Nephron progenitor cell (in vitro differentiated cells): ENCODE measurements around the gene NEURL1.
A peak's percentile ranks its signal among the peaks of the same experiment; 100 is the strongest.

Experiments
- DNase-seq: peaks from one replicate; pipeline ENCODE4 v3.0.0; 2021
- H3K27ac Mint-ChIP-seq: 2 replicates; pipeline ENCODE4 v1.8.0; 2021; ENCODE audit warnings: mild to moderate bottlenecking, moderate library complexity, mixed read lengths
- H3K27me3 Mint-ChIP-seq: 2 replicates; pipeline ENCODE4 v1.8.0; 2021; ENCODE audit warnings: mild to moderate bottlenecking, low read depth, mixed read lengths; ENCODE audit not compliant: poor library complexity
- H3K36me3 Mint-ChIP-seq: 2 replicates; pipeline ENCODE4 v1.8.0; 2021; ENCODE audit warnings: low read depth, mixed read lengths
- H3K4me1 Mint-ChIP-seq: 2 replicates; pipeline ENCODE4 v1.8.0; 2021; ENCODE audit warnings: mixed read lengths
- H3K4me3 Mint-ChIP-seq: 2 replicates; pipeline ENCODE4 v1.8.0; 2021; ENCODE audit warnings: mild to moderate bottlenecking, moderate library complexity, mixed read lengths
- H3K9me3 Mint-ChIP-seq: 2 replicates; pipeline ENCODE4 v1.8.0; 2021; ENCODE audit warnings: mild to moderate bottlenecking, moderate library complexity, mixed read lengths
- TF ChIP-seq, protein P1 (sequence below): fragments of 200-600 bp; sonication (generic); IDR thresholded peaks from 2 replicates; pipeline ENCODE4 v1.5.0; 2021; ENCODE audit warnings: antibody characterized with exemption

The NEURL1 gene

GRCh38 chr10:103551619-103552602 is 58.4 kb downstream of the NEURL1 start:
- Mint-ChIP-seq H3K9me3 (no peaks in the 10 kb centered on the region), H3K4me1 (peaks cover 27% of the 10 kb centered on the region), H3K36me3 (no peaks in the 10 kb centered on the region), H3K27me3 (peaks cover 58% of the 10 kb centered on the region), H3K4me3 (no peak overlapping the region), H3K27ac (no peak overlapping the region)
- DNase-seq = no peak
- TF ChIP-seq, protein P1, sequence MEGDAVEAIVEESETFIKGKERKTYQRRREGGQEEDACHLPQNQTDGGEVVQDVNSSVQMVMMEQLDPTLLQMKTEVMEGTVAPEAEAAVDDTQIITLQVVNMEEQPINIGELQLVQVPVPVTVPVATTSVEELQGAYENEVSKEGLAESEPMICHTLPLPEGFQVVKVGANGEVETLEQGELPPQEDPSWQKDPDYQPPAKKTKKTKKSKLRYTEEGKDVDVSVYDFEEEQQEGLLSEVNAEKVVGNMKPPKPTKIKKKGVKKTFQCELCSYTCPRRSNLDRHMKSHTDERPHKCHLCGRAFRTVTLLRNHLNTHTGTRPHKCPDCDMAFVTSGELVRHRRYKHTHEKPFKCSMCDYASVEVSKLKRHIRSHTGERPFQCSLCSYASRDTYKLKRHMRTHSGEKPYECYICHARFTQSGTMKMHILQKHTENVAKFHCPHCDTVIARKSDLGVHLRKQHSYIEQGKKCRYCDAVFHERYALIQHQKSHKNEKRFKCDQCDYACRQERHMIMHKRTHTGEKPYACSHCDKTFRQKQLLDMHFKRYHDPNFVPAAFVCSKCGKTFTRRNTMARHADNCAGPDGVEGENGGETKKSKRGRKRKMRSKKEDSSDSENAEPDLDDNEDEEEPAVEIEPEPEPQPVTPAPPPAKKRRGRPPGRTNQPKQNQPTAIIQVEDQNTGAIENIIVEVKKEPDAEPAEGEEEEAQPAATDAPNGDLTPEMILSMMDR = no peak

GRCh38 chr10:103552856-103553742 is 59.6 kb downstream of the NEURL1 start:
- DNase-seq = no peak
- peaks cover 64% of the 10 kb centered on the region for H3K27me3 Mint-ChIP-seq
- H3K9me3 Mint-ChIP-seq = no peaks in the 10 kb centered on the region
- TF ChIP-seq, protein P1 = no peak
- H3K27ac Mint-ChIP-seq = no peak overlapping the region
- no peaks in the 10 kb centered on the region for H3K36me3 Mint-ChIP-seq
- no peak overlapping the region for H3K4me3 Mint-ChIP-seq
- peaks cover 19% of the 10 kb centered on the region for H3K4me1 Mint-ChIP-seq

GRCh38 chr10:103553743-103554487 is 60.4 kb downstream of the NEURL1 start:
- Mint-ChIP-seq H3K4me3 (peak overlapping the region; percentile 77), H3K9me3 (no peaks in the 10 kb centered on the region), H3K27me3 (peaks cover 73% of the 10 kb centered on the region), H3K27ac (no peak overlapping the region), H3K4me1 (peaks cover 23% of the 10 kb centered on the region), H3K36me3 (no peaks in the 10 kb centered on the region)
- TF ChIP-seq, protein P1 = no peak
- no peak for DNase-seq

GRCh38 chr10:103554488-103555324 is 61.2 kb downstream of the NEURL1 start:
- Mint-ChIP-seq H3K9me3 (no peaks in the 10 kb centered on the region), H3K4me3 (peak overlapping the region; percentile 77), H3K4me1 (peaks cover 23% of the 10 kb centered on the region), H3K36me3 (no peaks in the 10 kb centered on the region), H3K27me3 (peaks cover 75% of the 10 kb centered on the region), H3K27ac (no peak overlapping the region)
- TF ChIP-seq, protein P1 = no peak
- DNase-seq = peak; percentile 81

DNA sequence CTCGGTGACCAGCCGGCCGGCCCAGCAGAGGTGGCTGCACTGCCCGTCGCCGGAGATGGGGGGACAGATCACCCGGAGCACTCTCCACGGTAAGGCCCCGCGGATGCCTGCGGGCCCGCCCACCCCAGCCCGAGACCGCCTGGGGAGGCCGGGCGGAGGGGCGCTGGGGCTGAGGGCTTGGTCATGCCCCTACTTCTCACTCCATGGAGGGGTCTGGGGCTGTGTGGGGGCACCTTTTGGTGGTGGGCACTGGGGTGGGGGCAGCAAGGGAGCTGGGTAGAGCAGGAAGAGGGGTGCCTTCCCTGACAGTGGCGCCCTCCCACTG is 61.8 kb downstream of the NEURL1 start:
- H3K27ac Mint-ChIP-seq = no peak overlapping the region
- TF ChIP-seq, protein P1 = no peak
- H3K9me3 Mint-ChIP-seq = no peaks in the 10 kb centered on the region
- DNase-seq = no peak
- H3K4me1 Mint-ChIP-seq = peaks cover 23% of the 10 kb centered on the region
- no peaks in the 10 kb centered on the region for H3K36me3 Mint-ChIP-seq
- peaks cover 76% of the 10 kb centered on the region for H3K27me3 Mint-ChIP-seq
- peak overlapping the region; percentile 73 for H3K4me3 Mint-ChIP-seq
